ENCODE results near the gene SLC7A1.

Gene SLC7A1

DNA sequence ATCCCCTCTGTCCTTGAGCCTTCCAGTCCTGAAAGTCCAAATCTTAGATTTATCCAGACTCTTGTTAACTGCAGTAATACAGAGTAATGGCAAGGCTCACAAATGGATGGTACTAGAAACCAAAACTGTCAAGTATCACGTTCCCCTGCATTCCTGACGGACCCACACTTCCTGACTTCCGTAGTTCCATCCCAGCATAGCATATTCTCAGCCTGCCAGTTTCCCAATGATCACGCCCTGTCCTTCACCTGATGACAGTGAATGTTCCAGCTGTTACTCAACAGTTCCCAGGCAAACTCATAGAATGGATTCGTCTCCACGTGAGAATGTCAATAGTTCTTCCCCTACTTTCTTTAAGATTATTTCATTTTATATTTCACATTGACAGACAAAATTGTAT, 33.6 kb downstream of the SLC7A1 start:
- DNase-seq (ENCODE audit: low read depth in 2 of 2): no peak

- DNase-seq (ENCODE audit: low read depth in 2 of 2): no peak
Measured at GRCh38 chr13:29556742-29557141, 38.7 kb downstream of the SLC7A1 start.

DNA sequence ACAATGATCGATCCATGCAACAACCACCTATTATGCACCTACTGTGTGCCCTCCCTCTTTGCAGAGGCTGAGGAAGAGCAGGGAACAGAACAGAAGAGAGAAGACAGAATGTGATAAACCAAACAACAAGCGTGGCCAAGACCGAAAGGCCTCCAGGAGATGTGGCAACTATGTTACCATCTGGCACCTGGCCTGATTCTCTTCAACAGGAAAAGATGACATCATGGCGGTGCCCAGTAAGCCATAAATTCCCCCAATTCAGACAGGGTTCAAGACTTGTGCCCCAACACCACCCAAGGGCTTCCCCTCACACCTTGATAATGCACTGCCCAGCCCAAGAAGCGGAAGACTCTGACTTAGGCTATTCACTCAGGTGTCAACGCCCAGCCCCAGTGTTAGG, 44.3 kb downstream of the SLC7A1 start:
- DNase-seq (ENCODE audit: low read depth in 2 of 2): no peak

DNA sequence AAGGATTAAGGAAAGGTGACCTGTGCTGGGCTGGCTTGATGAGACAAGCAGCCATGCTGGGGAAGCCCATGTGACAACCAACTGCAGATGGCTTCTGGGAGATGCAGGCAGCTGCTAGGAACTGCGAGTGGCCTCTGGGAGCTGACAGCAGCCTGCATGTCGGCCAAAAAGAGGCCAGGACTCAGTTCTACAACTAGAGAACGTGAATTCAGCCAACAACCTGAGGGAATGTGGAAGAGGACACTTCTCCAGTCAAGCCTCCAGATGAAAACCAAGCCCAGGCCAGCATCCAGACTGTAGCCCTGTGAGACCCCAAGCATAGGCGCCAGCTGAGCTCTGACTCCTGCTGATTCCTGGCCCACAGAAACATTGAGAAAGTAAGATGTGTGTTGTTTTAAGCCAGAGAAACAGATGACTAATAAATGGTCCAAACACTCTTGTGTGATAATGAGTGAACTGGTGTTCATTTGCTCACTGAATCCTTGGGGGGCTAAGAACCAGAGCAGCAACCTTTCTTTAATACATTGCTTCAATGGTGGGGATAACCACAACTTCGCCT, 45.0 kb downstream of the SLC7A1 start:
- DNase-seq (ENCODE audit: low read depth in 2 of 2): no peak

DNA sequence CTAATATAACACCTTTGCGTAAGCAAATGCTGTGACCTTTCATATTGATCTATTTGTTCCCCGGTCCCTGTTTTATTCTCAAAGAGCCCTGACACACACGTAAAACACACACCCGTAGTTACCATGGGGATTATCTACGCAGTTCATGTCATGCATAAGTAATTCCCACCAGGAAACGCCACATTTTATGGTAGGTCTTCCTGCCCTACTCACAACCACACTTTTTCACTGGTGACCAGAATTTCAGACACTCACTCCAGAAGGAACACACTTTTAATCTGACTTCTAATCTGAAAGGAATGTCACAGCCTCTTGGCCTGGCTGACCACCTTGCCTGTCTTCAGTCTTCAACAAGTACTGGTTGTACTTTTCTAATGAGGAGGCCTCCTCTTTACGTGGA, 46.8 kb downstream of the SLC7A1 start:
- DNase-seq (ENCODE audit: low read depth in 2 of 2): no peak

DNA sequence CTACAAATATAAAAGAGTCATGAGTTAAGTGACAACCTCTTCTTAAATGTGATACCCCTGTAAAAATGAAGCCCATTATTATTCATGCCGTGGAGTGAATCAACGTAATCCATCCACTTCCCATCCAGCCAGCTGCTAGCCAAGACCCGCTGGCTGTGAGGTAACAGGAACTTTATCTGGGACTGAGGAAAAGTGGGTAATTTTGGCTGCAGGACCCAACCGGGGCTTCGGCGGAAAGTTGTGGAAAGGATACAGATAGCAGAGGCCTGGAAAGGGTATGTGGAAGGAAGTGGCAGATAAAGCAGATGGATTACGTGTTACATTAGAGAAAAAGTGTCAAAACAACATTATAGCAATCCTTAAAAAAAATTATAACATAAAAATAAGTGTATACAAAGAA, 48.3 kb downstream of the SLC7A1 start:
- no peak for DNase-seq (ENCODE audit: low read depth in 2 of 2)

GRCh38 chr13:29546662-29547061, 48.8 kb downstream of the SLC7A1 start:
- no peak for DNase-seq (ENCODE audit: low read depth in 2 of 2)

GRCh38 chr13:29545988-29546387, 49.5 kb downstream of the SLC7A1 start:
- DNase-seq (ENCODE audit: low read depth in 2 of 2): no peak

- DNase-seq (ENCODE audit: low read depth in 2 of 2): peak; percentile 65 to 66
Measured at GRCh38 chr13:29543230-29544215, 52.0 kb downstream of the SLC7A1 start.

GRCh38 chr13:29542381-29542780, 53.1 kb downstream of the SLC7A1 start:
- no peak for DNase-seq (ENCODE audit: low read depth in 2 of 2)

- DNase-seq (ENCODE audit: low read depth in 2 of 2): no peak
Measured at GRCh38 chr13:29541400-29541799, 54.1 kb downstream of the SLC7A1 start.

DNA sequence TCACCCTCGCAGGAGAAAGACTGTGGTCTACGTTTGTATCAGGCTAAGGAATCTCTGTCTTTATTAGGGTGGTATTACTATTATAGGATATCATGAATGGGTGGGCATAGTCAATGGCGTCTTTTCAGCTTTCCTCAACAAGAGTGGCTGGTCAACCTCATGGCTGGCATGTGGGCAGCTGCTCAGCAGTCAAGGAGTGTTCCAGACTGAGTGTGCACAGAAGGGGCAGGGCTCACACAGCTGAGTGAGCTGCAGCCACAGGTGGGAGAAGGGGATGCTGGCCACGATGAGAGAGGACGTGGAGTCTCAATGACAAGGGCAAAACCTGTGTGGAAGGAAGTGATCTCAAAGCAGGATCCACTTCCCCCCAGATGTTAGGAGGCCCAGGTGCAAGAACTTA, 54.7 kb downstream of the SLC7A1 start:
- DNase-seq (ENCODE audit: low read depth in 2 of 2): no peak

DNA sequence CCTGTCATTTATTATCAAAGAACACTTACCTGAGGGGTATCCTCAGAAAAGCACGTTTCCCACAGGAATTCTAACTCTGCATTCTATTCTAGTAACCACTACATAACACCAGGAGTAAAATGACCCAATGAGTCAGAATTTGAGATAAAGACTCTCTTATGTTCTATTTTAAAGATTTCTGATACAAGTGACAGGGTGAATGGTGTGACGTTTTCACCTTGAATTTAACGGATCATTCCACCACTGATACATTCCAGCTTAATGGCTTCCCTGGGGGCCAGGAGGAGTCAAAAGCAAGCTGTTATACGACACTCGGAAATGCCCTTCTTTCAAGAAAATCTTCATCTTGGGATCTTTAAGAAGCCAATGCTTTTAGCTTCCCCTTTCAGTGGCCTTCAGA, 55.2 kb downstream of the SLC7A1 start:
- DNase-seq (ENCODE audit: low read depth in 2 of 2): no peak

- DNase-seq (ENCODE audit: low read depth in 2 of 2): no peak
Measured at GRCh38 chr13:29539856-29540255, 55.6 kb downstream of the SLC7A1 start.

DNA sequence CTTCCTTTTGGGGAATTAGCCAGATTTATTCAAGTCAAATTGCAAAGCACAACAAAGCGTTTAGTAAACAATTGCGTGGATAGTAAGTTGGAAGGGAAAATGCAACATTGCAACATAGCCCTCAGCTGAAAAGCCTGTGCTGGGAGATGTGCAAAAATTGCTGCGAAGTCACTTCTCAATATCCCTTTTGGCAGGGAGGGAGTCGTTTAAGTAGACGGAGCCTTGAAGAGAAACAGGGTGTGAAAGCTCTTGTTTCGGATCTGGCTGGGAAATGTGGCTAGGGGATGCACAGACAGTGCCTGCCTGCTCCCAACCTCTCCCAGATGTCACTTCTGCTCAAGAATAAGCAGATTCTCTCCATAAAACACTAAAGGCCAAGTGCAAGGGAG, 56.8 kb downstream of the SLC7A1 start:
- DNase-seq (ENCODE audit: low read depth in 2 of 2): no peak

- DNase-seq (ENCODE audit: low read depth in 2 of 2): no peak
Measured at GRCh38 chr13:29537736-29538651, 57.5 kb downstream of the SLC7A1 start.

DNA sequence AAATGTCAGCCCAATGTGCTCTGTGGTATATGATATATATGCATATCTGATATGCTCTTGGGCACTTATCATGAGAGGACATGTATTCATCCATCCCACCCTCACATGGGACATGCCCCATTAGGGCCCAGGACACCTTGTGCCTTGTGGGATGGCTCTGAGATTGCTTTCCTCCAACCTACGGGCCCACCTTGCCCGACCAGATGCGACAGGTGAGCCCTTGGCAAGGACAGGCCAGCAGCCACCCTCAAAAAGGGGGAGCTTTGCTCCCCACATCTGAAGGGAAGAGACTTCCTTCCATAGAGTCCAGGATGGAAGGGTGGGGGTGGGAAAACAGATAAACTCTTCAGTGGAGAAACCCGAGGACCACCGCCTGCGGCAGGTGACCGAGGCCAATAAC, 58.6 kb downstream of the SLC7A1 start:
- no peak for DNase-seq (ENCODE audit: low read depth in 2 of 2)

DNA sequence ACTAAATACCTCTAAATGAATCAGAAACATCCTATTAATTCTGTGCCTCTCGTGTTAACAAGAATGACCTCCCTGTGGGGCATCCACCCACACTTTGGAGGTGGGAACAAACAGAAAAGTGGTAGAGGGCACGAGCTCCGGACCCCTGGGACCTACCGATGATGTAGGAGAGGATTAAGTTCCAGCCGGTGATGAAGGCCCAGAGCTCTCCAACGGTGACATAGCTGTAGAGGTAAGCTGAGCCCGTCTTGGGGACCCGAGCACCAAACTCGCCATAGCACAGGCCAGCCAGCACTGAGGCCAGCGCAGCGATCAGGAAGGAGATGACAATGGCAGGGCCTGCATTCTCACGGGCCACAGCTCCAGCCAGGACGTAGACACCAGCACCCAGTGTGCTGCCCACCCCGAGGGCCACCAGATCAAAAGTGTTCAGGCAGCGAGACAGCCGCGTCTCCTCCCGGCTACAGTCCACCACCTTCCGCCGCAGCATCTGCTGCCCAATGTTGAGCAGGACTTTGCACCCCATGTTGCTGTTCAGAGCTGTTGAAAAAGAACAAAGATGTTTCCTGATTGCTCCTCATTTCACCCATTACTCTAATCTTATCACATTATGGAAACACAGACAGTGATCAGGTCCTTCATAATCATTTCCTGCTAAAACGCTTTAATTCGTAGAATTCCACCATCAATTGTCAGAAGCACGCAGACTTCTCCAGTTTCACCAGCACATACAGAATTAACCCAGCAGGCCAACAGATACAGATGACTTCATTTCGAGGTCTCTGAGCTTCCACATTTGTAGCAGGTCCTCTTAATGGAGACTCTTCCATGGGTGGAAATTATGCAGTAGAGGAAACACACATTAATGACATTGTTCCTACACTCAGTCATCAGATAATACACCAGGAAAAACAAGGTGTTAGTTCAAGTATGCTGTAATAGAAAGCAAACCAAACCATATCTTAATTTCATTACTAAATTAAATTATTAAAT, 59.5 kb downstream of the SLC7A1 start:
- no peak for DNase-seq (ENCODE audit: low read depth in 2 of 2)

GRCh38 chr13:29534083-29534482, 61.4 kb downstream of the SLC7A1 start:
- no peak for DNase-seq (ENCODE audit: low read depth in 2 of 2)

DNA sequence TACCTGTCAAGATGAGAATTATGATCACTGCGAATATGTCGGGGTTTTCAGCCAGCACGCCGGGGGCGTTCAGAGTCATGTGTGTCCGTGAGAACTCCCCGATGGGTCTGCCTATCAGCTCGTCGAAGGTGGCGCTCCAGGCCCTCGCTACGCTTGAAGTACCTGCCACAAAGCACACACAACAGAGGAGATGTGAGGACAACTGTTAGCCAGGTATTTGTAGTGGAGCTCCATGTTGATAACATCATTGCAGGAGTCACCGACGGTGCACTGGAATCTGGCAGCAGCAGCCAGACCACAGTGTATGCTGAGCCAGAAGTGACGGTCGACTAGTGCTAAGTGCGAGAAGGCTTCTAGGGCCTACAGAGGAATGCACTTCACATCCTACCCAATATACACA, 62.7 kb downstream of the SLC7A1 start:
- DNase-seq (ENCODE audit: low read depth in 2 of 2): no peak

DNA sequence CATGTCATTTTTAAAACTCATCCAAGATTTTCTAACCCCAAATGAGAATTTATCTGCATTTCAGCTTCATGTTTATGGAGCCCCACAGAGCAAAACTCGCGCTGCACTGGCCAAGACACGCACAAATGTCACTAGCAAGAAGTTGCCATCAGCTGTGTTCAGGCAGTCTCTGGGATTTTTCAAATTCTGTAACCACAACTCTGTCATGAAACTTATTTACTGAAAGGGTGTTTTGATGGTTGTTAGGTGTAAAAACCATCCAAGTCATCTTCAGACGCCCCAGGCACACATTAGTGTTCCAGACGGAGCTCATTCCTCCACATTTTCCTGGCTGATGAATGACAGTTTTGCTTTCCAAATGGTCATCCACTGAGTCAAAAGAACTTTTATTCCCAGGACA, 63.4 kb downstream of the SLC7A1 start:
- no peak for DNase-seq (ENCODE audit: low read depth in 2 of 2)
